ENCODE data around the gene TREML1. TPM values are rescaled to one million over a fixed set of nuclear protein-coding genes. Genes with fewer than 3 reads are reported as not detected.
"Not testable (repeated sequence)": the region's sequence is repeated elsewhere in the genome, so short reads cannot be mapped to it uniquely, and the experiment has no call there.

Gene TREML1, protein sequence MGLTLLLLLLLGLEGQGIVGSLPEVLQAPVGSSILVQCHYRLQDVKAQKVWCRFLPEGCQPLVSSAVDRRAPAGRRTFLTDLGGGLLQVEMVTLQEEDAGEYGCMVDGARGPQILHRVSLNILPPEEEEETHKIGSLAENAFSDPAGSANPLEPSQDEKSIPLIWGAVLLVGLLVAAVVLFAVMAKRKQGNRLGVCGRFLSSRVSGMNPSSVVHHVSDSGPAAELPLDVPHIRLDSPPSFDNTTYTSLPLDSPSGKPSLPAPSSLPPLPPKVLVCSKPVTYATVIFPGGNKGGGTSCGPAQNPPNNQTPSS
- total RNA-seq: not detected in 2 replicates
- not detected for polyA plus RNA-seq (2012)

DNA sequence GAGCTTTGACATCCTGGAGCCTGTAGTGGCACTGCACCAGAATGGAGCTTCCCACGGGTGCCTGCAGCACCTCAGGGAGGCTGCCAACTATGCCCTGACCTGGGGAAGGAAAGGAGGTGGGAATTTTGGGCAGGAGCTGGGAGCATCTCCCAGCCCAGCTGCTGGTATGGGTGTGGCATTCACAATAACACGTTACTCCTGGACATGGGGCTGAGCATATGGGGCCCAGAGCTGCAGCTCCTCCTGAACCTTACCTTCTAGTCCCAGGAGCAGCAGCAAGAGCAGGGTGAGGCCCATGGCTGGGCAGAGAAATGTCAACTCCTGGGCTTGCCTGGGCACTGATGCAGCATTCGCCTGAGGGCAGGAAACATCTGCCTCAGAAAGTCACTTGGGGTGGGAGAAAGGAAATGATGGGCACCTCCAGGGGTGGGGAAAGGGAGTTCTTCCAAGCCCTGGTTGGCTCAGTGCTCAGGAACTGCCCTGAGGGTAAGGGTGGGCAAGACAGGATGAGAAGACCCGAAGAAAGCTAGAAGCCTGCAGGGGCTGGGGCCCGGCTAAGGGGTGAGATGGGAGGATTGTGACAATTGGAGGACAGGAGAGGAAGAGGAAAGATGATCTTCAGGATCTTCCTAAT, at the start of gene TREML1:
TSS of gene TREML1 (minus strand) at position 356 of the 634 bp plus-strand sequence. CDS start at position 297, 59 bp downstream.
- DNase-seq (ENCODE audit: low read depth): no peak

DNA sequence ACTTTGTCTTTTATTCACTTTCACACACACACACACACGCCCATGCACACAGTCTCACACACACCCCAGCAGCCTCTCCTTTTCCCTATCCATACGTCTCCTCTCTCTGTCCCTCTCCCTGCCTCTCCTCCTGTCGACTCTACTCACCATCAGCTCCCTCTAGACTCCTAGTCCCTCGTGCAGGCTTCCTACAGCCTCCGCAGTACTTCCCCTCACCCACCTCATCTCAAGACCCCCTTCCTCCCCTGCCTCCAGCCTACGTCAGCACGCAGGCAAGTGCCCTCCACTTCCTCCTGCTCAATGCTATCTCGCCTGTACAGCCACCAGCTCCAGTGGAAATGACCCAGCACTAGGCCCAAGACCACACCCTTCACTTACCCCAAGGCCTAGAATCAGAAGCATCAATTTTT, 47.6 kb upstream of the TREML1 start:
- DNase-seq (ENCODE audit: low read depth): no peak

DNA sequence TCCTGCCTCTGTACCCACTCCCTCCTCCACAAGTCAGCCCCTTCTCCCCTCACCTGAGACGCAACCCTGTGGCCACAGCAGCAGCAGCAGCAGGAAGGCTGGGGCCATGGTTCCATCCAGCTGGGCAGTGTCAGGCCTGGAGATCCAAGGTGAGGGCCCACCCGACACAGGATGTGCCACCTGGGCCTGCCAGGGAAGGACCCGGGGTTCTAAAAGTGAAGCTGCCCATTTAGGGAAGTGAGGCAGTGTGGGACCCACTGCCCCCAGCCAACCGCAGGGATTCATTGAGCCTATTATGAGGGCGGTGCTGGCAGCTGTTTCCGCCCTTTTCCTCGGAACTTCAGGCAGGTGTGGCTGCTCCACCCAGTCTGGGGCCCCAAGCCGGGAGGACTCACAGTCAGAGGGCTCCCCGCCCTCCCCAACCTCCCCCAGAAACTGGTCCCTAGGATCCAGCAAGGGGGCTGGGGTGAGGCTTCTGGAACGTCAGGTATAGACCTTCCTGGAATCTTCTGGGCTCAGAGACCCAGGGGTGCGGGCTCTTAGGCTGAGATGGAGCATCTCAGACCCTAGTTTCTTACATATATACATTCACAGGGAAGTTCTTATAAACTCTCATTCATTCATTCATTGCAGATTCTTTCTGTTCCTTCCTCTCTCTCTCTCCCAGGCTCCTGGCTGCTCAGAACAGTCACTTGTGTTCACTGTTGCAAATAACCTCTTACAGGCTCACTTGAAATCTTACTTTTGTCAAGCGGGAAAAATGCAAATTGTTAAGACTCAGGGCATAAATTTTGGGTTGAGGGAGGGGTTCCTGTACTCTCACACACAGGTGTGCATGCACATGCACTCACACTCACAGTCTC, 47.0 kb upstream of the TREML1 start, which contains the start of gene TREML2:
TSS of gene TREML2 (minus strand) at position 249 of the 863 bp plus-strand sequence. CDS start at position 108, 141 bp downstream.
- no peak for DNase-seq (ENCODE audit: low read depth)

DNA sequence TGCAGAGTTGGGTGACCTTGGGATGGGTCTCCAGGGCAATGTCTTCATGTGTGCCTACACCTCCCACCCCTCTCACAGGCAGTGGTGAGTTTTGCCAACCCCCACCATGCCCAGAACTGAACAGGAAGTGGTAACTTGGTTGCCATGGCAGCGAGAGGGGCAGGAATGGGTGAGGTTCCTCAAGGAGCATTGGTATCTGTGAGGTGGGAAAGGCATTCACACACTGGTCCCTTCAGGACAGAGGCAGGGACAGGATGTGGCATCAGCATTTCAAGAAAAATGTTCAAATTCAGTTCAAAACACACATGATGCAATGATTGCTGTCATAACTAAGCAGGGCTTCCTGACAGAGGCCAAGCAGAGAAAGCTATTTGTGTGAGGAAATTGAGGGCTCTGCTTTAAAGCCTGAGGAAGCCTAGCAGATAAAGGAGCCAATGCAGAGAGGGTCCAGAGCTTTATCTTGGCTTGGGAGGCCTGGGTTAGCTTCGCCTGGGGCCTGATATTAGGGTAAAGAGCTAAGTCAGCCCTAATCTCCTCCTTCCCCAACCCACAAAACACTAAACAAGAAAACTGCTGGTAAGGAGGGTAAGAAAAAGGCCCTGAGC, 46.3 kb upstream of the TREML1 start:
- no peak for DNase-seq (ENCODE audit: low read depth)

DNA sequence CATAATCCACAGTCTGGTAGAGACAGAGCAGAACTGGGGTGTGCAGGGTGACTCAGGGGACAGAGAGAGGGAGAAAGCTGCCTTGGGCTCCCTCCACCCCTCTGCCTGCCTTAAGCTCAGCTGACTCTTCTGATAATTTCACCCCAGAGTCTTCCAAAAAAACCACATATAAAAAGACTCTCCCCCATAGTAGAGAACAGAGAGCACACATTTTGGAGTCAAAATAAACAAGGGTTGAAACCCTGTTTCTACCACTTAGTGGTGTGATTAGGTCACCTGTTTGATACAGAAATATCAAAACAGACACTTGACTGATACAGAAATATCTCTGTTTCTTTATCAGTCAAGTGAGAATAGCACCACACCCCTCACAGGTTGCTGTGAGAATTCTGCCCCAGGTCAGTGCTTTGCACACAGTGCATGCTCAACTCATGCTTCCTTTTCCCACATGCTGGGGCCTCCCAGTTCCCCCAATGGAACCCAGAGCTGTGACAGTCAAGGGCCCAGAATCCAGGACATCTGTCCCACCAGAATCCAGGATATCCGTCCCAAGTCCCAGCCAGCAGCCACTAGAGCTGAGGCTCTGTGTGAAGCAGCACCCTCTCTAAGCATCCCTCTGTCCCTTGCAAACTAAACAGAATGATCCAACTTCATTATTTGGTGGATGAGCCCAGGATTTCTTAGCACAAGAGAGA, 45.6 kb upstream of the TREML1 start:
- no peak for DNase-seq (ENCODE audit: low read depth)

DNA sequence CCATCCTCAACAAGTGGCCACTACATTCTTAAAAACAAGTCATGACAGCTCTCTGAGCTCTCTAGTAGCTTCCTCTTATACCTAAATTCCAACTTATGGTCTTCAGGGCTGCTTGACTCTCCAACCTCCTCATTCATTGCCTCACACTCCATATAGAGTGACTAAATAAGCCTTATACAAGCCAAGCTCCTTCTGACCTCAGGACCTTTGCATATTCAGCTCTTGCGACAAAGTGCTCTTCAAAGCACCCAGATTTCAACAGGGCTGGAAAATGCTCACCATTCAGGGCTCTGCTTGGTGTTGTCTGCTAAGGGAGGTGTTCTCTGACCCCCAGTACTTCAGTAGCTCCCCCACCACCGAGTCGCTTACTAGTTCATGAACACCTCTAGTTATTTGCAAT, 43.1 kb upstream of the TREML1 start:
- no peak for DNase-seq (ENCODE audit: low read depth)

DNA sequence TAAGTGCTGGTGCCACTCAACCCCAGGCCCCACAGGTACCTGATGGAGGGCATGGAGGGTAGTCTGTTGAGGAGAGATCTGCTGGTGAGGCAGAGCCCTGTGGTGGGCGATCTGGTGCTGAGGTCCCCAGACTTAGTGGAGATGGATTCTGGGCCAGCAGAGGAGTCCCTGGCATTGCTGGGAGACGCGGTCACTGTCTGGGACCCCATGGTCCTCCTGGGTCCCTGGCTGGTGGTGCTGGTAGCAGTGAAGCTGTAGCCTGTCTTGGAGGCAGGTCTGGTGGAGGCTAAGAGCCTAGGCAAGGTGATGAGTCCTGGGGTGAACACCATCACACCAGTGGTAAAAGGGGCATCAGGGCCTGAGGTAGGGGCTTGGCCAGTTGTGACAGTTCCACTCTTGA, 40.2 kb upstream of the TREML1 start:
- DNase-seq (ENCODE audit: low read depth): no peak

DNA sequence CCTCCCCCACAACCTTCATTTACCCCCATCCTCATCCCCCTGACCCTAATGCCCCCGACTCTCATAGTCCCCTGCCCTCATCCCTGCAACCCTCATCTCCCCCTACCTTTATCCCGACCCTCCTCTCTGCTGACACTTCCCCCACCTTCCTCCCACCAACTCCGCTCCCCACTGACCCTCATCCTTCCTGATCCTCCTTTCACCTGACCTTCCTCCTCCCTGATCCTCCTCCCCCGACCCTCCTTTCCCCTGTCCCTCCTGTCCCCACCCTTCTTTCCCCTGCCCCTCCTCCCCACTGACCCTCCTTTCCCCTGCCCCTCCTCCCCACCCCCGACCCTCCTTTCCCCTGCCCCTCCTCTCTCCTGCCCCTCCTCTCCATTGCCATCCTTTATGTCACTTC, 39.7 kb upstream of the TREML1 start:
- no peak for DNase-seq (ENCODE audit: low read depth)

DNA sequence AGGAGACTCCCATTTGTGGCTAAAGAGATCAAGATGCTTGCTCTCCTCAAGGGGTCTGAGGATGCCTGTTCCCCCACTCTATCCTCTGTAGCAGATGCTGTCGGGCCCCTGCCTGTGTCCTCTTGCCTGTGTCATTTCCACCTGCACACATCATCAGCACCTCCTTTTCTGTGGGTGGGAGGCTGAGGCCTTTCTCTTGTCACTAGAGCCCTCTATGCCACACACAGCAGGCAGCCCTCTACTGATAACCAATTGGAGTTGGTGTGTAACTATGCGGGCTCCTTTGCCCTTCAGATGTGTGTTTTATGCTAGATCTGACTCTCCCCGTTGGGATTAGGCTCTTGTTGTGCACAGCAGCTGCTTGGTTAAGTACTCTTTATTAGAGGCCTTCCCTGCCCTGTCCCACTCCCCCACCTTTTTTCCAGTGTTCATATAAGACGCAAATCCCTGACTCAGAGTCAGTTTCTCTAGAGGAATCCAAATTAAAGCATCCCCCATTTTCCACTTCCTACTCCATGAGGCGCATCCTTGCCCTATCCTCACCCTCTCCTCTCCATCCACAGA, 39.1 kb upstream of the TREML1 start:
- no peak for DNase-seq (ENCODE audit: low read depth)

DNA sequence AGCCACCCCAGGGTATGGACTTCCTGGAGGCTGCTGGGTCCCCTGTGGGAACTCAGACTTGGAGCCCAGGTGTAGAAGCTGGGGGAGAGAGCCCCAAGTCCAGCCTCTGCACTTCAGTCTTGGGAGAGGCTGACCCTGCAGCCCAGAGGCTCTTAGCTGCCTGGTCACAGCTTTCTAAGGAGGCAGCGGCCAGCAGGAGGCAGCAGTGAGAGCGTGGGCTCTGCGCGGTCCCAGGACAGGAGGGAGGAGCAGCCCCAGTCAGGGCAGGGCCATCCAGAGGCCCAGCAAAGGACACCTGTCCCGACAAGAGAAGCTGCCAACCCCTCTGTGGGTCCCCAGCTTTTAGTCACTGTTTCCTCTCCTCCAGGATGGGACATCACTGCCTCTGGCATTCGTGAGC, 37.4 kb upstream of the TREML1 start:
- peak; percentile 28 for DNase-seq (ENCODE audit: low read depth)

DNA sequence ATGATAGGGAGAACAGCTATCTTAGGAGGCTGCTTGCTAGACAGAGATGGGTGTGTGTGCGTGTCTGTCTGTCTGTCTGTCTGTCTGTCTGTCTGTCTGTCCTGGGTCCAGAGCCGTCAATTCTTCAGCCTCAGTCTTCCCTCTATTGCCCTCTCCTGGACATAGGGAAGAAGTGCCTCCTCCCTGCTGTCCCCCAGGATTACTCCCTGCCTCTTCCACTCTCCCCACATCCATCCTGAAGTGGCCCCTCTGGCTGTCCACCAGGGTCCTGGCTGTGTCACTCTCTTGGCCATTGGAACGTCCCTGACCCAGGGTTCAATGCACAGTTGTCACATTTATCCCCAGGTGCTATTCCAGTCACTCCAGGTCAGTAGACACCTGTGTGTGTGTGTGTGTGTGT, 36.6 kb upstream of the TREML1 start:
- no peak for DNase-seq (ENCODE audit: low read depth)

DNA sequence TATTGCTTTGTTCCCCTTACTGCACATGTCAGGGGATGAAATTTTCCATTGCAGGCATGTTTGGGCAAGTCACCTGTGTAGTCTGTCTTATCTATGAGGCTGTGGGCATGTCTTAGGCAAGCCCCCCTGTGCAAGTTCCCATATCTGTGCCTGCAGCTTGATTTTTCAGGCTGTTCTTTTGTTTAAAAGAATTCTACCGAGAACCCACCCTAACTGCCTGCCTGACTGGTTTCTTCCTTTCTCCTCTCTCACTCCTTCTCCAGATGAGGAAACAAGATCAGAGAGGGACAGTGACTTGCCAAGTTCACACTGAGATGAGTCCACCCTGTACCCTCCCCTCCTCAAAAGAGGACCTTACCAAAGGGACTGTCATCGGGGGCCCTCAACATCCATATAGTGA, 35.8 kb upstream of the TREML1 start:
- DNase-seq (ENCODE audit: low read depth): no peak

DNA sequence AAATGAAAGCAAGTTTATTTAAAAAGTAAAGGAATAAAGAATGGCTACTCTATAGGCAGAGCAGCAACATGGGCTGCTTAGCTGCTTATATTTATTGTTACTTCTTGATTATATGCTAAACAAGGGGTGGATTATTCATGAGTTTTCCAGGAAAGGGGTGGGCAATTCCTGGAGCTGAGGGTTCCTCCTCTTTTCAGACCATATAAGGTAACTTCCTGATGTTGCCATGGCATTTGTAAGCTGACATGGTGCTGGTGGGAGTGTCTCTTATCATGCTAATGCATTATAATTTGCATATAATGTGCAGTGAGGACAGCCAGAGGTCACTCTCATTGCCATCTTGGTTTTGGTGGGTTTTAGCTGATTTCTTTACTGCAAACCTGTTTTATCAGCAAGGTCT, 34.9 kb upstream of the TREML1 start:
- DNase-seq (ENCODE audit: low read depth): not testable (repeated sequence)

DNA sequence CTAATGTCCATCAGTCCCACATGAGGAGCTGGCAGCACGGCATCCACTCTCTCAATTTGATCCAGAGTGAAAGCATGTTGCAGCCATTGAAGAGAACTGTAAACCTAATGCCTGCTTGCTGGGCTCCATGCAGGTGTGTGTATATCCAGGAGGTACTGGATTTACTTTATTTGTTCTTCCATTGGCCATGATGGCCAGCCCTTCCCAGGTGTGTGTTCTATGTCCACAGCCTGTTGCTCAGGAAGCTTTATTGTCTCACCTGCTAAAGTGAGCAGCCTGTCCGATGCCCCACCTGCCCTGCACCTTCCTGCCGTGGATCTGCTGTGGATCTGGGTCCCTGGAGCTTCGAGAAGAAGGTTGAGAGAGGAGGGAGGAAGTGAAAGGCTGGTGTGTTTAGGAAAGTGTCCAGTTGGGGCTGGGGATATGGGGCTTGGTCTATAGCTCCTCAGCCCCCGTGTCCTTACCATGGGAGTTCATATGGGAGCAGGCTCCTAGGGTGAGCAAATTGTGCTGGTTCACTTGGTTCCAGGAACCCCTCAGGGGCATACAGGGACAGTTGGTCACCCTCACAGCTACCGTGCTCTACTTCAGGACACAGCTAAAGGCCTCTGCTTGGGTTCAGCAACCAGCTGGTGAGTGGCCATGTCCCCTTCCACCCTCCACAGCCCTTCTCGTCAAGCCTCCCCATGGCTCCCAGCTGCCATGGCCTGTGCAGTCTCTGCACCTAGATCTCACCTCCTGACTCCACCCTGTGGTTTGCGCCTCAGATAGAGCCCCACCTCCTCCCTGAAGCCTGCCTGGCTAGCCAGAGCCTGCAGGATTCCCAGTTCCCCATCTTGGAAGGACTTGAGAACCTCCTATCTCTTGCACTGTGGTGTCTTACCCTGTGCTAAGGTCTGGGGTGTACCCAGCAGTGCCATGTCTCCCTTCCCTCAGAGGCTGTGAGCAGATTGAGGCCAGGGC, 34.1 kb upstream of the TREML1 start:
- DNase-seq (ENCODE audit: low read depth): no peak

DNA sequence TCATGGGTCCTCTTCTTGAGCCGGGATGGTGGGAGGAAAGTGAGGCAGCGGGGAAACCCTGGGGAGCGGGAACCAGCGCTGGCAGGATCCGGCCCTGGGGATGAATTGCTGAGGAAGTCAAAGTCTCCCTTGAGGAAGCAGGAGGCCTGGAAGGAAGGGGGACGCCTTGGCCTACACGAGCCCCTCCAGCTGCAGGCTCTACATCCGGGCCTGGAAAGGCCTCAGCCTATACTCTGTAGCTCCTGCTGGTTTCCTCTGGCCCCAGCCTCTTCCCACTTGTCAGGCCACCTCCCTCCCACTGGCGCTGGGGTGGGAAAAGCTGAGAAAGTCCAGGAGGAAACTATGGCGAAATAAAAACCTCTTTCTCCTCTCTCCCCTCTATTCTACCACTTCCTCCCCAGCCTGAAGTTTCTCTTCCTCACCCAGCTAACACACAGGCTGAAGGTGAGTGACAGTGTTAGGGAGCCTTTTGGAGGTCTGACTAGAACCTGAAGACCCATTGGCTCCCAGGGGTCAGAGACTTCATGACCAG, 31.9 kb upstream of the TREML1 start:
- DNase-seq (ENCODE audit: low read depth): no peak

DNA sequence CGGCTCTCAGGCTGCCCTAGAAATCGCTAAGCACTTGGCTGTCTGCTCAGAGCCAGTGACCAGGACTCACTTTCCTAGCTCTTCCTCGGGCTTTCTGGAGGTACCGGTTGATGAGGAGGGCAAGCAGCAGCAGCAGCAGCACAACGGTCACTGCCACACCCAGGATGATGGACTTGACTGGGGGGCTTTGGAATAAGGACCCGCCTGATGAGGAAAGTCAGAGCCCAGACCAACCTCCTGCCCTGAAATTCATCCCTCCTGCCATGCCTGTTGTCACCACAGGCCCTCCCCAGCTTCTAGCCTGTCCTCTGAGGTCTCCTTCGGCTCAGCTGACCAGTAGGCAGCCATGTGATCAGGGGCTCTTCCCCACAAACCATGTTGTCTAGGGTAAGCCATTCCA, 30.6 kb upstream of the TREML1 start:
- DNase-seq (ENCODE audit: low read depth): no peak

DNA sequence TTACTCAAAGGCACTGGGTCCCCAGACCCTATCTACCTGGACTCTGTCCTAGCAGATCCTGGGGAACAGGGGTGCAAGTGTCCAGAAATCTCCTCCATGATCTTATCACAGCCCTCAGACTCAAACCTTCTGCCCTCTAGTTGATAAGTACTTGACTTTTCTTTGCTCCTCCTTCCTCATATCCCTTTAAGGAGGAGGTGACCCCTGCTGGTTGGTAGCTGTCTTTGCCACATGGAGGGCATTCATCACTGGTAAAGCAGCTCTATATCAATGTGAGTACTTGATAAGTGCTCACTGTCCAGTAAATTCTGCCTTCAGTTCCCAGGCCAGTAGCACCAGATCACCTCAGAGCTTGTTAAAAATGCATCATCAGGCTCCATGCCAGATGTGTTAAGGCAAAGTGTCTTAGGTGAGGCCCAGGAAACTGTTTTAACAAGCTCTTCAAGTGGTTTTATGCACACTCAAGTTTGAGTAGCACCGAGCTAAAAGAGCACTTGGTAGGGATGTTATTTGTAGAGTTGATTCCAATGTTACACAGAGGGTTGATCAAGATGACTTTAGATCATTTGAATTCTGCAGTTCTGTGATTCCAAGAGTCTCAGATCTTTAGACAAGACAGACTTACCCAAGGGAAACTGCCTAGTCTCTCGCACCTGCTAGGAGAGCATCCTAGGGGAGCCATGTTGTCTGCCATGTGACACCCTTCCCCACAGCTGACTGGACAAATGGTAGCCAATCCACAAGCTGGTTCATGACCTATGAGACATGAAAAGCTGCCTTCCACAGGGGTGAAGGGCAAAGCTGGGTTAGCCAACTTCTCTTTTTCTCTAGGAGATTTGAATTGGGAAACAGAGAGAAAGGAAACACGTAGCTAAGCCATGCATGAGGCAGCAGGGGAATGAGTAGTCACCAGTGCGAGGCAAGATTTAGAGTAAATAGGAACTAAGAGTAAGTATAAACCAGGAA, 28.2 kb upstream of the TREML1 start:
- DNase-seq (ENCODE audit: low read depth): peak; percentile 69

DNA sequence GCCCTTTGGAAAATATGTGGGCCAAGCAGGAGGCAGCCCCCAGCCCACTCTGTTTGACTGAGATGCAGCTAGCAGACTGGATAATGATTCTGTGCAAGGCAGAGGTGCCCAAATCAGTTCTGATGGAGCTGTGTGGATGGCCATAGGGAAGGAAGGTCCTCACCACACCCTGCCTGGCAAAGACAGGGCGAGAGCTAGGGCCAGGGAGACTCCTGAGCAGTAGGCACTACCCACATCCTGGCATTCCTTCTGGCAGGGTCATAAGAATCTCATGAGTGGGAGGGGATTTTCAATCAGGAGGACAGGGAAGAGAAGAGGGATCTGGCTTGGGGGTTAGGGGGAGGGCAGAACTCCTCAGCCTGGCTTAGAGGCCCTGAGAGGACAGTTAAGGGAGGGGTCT, 27.4 kb upstream of the TREML1 start:
- no peak for DNase-seq (ENCODE audit: low read depth)

All from myocyte (in vitro differentiated cells).